Chondrocyte (in vitro differentiated cells): ENCODE data around the gene METTL4. TPM values are rescaled to one million over a fixed set of nuclear protein-coding genes. Genes with fewer than 3 reads are reported as not detected.
"Not testable (repeated sequence)": the region's sequence is repeated elsewhere in the genome, so short reads cannot be mapped to it uniquely, and the experiment has no call there.

ENCODE experiments used
- DNase-seq: peaks from one replicate; pipeline ENCODE4 v3.0.0; 2021; ENCODE audit warnings: mixed read lengths, low spot score
- H3K27ac Mint-ChIP-seq: one replicate; pipeline ENCODE4 v1.8.0; 2021; ENCODE audit warnings: mild to moderate bottlenecking, moderate library complexity, mixed read lengths; ENCODE audit not compliant: unreplicated experiment
- H3K27me3 Mint-ChIP-seq: 2 replicates; pipeline ENCODE4 v1.8.0; 2021; ENCODE audit warnings: low read depth, mixed read lengths
- H3K36me3 Mint-ChIP-seq: 2 replicates; pipeline ENCODE4 v1.8.0; 2021; ENCODE audit warnings: low read depth, mixed read lengths
- H3K4me1 Mint-ChIP-seq: 2 replicates; pipeline ENCODE4 v1.8.0; 2021; ENCODE audit warnings: low read depth, mild to moderate bottlenecking, mixed read lengths
- H3K4me3 Mint-ChIP-seq: one replicate; pipeline ENCODE4 v1.8.0; 2021; ENCODE audit warnings: mild to moderate bottlenecking, moderate library complexity, mixed read lengths; ENCODE audit not compliant: unreplicated experiment
- H3K9me3 Mint-ChIP-seq: 2 replicates; pipeline ENCODE4 v1.8.0; 2021; ENCODE audit warnings: low read depth, mixed read lengths
- total RNA-seq: library from RNA; stranded (reverse); gene quantifications from 3 replicates; pipeline ENCODE4 v1.2.1, GENCODE V29; 2021
- TF ChIP-seq, protein P1 (sequence below): fragments of 200-600 bp; sonication (generic); IDR thresholded peaks from 2 replicates; pipeline ENCODE4 v1.5.0; 2021; ENCODE audit warnings: antibody characterized with exemption, mild to moderate bottlenecking, moderate library complexity

The METTL4 gene
- total RNA-seq, 1 donor from 2014 or later: 6.5 TPM

DNA sequence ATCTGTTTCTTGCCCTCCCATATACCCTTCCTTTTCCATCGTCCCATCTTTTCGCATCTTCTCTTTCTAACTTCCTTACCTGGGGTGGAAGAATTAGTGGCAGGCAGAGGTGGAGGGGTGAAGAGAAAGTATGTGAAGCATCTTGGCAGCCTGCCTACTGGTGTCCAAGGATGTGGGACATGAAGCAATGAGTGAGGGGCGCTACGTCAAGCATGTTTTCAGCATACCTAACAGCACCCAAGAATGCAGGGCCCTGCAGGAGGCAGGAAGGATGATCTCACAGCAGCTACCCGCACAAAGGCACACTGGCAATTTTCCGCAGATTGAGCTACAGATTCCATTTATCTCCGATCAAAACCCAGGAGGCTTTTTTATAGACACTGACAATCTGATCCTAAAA, 42.2 kb downstream of the METTL4 start:
- Mint-ChIP-seq H3K27me3 (no peaks in the 10 kb centered on the region), H3K27ac (no peak overlapping the region), H3K9me3 (peaks cover 6% of the 10 kb centered on the region), H3K36me3 (peaks cover 2% of the 10 kb centered on the region), H3K4me1 (peaks cover 7% of the 10 kb centered on the region), H3K4me3 (no peak overlapping the region)
- no peak for DNase-seq
- TF ChIP-seq, protein P1, sequence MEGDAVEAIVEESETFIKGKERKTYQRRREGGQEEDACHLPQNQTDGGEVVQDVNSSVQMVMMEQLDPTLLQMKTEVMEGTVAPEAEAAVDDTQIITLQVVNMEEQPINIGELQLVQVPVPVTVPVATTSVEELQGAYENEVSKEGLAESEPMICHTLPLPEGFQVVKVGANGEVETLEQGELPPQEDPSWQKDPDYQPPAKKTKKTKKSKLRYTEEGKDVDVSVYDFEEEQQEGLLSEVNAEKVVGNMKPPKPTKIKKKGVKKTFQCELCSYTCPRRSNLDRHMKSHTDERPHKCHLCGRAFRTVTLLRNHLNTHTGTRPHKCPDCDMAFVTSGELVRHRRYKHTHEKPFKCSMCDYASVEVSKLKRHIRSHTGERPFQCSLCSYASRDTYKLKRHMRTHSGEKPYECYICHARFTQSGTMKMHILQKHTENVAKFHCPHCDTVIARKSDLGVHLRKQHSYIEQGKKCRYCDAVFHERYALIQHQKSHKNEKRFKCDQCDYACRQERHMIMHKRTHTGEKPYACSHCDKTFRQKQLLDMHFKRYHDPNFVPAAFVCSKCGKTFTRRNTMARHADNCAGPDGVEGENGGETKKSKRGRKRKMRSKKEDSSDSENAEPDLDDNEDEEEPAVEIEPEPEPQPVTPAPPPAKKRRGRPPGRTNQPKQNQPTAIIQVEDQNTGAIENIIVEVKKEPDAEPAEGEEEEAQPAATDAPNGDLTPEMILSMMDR: no peak

DNA sequence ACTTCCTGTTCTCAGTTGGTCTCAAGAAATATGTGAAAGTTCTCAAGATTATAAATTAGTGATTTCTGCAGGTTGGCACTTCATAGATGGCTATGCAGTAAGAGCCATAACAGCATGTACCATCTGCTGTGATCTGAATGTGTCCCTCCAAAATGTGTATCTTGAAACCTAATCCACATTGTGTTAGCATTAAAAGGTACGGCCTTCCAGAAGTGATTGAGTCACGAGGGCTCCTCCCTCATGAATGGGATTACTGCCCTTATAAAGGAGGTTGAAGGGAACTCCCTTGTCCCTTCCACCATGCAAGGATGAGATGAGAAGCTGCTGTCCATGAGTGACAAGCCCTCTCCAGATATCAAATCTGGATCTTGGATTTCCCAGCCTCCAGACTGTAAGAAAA, 45.0 kb downstream of the METTL4 start:
- TF ChIP-seq, protein P1: no peak
- H3K36me3 Mint-ChIP-seq: no peaks in the 10 kb centered on the region
- H3K4me1 Mint-ChIP-seq: peaks cover 7% of the 10 kb centered on the region
- no peak for DNase-seq
- no peaks in the 10 kb centered on the region for H3K27me3 Mint-ChIP-seq
- no peak overlapping the region for H3K4me3 Mint-ChIP-seq
- H3K9me3 Mint-ChIP-seq: no peaks in the 10 kb centered on the region
- no peak overlapping the region for H3K27ac Mint-ChIP-seq

DNA sequence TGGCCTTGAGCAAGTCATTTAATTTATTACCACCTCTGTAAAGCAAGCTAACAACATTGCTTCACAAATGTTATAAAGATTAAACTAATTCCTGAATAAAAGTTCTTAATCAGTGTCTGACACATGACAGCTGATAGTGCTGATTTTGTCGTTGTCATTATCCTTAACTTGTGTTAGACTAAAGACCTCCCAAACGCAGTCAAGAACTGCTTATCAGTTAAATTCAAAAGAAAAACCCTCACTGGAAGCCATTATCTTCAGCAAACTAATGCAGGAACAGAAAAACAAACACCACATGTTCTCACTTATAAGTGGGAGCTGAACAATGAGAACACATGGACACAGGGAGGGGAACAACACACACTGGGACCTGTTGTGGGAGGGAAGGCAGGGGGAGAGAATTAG, 46.5 kb downstream of the METTL4 start:
- not testable (repeated sequence) for H3K4me1 Mint-ChIP-seq, H3K9me3 Mint-ChIP-seq, DNase-seq, H3K36me3 Mint-ChIP-seq, H3K4me3 Mint-ChIP-seq, H3K27me3 Mint-ChIP-seq, H3K27ac Mint-ChIP-seq

DNA sequence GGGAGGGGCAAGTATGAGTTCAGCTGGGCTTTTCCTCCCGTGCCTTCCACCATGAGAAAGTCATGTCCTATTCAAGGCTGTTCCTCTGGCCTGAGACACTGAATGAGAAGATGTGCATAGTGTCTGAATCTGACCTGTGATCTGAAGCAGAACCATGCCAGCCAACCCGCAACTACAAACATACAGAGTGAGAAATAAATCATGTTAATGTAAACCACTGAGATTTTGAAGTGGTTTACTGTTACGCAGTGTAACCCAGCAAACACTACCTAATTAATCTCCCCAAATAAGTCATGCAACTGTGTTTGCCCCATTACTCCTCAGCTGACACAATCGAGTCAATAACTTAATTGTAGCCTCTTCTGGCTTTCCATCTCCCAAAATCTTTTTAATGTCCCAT, 49.2 kb downstream of the METTL4 start:
- Mint-ChIP-seq H3K27me3 (no peaks in the 10 kb centered on the region), H3K4me3 (no peak overlapping the region), H3K27ac (no peak overlapping the region), H3K36me3 (no peaks in the 10 kb centered on the region), H3K4me1 (no peaks in the 10 kb centered on the region), H3K9me3 (no peaks in the 10 kb centered on the region)
- no peak for DNase-seq
- TF ChIP-seq, protein P1: no peak

DNA sequence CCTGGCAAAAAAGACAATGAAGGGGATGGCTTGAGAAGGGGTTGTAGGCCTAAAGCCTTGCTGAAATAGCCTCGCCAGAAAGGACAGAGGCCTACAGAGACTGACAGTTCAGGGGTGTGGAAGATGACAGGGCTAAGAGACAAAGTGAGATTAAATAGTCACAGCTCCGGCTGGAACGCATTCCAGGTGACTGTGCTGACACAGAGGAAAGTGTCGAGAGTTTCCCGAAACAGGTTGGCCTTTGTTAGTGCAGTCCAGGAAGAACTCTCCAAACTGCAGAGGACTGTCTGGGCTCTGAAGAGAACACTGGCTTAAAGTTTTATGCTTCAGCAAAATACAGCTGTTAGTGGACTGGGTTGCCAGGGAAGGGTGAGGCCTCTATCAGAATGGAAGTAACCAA, 52.8 kb downstream of the METTL4 start:
- H3K27ac Mint-ChIP-seq: no peak overlapping the region
- no peaks in the 10 kb centered on the region for H3K36me3 Mint-ChIP-seq
- no peak overlapping the region for H3K4me3 Mint-ChIP-seq
- no peaks in the 10 kb centered on the region for H3K27me3 Mint-ChIP-seq
- H3K4me1 Mint-ChIP-seq: peaks cover 28% of the 10 kb centered on the region
- TF ChIP-seq, protein P1: no peak
- H3K9me3 Mint-ChIP-seq: no peaks in the 10 kb centered on the region
- no peak for DNase-seq

DNA sequence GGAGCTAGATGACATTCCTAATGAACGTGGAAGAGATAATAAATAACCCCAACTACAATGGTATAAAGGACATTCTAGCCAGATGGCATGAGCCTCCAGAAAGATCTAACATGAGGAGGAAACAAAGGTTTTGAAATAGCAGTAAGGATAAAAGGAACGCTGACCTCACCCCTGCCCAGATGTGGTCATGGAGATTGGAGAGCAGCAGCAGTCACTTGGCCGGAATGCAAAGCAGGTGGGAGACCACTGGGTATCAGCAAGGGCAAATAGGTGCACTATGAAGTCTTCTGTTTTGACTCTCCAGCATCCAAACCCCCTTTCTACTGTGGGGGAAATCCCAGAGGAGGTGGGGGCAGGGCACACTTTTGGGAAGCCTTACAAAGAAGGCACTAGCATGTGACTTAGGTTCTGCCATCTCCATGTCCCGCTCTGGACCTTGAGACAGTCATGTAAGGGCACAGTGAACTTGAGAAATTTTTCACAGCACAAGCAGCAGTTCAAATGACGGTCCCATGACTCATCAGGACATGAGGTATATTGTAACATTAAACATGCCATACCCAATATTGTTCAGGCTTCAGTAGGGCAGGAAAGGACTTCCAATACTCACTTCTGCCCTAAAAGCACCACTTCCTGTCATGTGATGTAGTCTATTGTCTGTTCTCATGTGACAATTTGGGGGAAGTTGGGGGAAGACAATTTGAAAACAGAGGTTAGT, 55.2 kb downstream of the METTL4 start:
- peak overlapping the region; percentile 86 for H3K27ac Mint-ChIP-seq
- no peak for DNase-seq
- TF ChIP-seq, protein P1: no peak
- H3K4me3 Mint-ChIP-seq: no peak overlapping the region
- no peaks in the 10 kb centered on the region for H3K9me3 Mint-ChIP-seq
- H3K27me3 Mint-ChIP-seq: no peaks in the 10 kb centered on the region
- H3K4me1 Mint-ChIP-seq: peaks cover 31% of the 10 kb centered on the region
- no peaks in the 10 kb centered on the region for H3K36me3 Mint-ChIP-seq
